GM06990 (cell line): ENCODE measurements around the gene ZNF710.

ENCODE experiments used
- DNase-seq: peaks from one replicate; pipeline ENCODE4 v3.0.0-alpha.2; 2011; ENCODE audit not compliant: insufficient read length; ENCODE audit errors: extremely low read depth
- H3K27me3 ChIP-seq: replicated peaks from 2 replicates; pipeline ENCODE4 v1.6.0; 2011; ENCODE audit warnings: low read length; ENCODE audit not compliant: control insufficient read depth, insufficient read depth
- H3K36me3 ChIP-seq: 2 replicates; pipeline ENCODE4 v1.5.1; 2011; ENCODE audit warnings: low read length; ENCODE audit not compliant: control insufficient read depth, insufficient read depth
- H3K4me3 ChIP-seq: replicated peaks from 2 replicates; pipeline ENCODE4 v1.5.1; 2011; ENCODE audit warnings: low read depth, mild to moderate bottlenecking, control low read depth, low read length
- TF ChIP-seq, protein P1 (sequence below): IDR thresholded peaks from 2 replicates; pipeline ENCODE4 v1.5.1; 2011; ENCODE audit warnings: low read length, control low read depth, mild to moderate bottlenecking, inconsistent platforms; ENCODE audit not compliant: insufficient read depth, poor library complexity, severe bottlenecking

The ZNF710 gene

DNA sequence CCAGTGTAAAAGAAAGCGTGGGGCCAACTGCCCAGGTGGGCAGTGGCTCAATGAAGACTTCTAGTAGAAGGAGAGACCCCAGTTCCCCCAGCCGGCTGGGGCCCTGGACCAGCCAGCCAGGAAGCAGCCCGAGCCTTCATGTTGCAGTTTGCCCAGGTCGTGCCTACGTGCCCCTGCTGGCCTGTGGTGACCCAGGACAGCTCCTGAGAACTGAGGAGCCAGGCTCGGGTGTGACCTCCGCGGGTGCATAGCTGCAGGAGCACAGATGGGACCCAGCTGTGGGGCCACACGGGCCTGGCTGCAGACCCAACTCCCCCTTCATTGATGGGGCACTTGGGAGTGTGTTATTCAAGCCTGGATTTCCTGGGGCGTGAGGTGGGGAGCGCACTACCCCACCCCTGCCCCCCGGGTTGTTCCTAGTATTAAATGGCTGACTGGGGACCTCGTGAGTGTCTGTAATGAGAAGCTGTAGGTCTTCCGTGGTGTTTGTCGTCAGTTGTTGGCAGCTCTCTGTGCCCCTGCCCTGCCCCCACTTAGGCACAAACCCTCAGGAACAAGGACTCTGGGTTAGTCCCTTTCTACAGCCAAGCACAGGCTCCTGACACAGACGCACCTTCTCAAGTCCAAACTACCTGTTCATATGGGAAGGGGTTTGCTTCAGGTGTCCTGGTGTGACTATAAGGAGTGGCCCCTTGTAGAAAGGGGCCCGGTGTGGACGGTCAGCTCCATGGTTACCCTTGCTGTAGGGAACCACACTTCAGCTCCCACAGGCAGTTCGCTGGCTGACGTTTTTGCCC lies 62.0 kb downstream of the ZNF710 start:
- Histone ChIP-seq H3K4me3 (no peak overlapping the region), H3K36me3 (peaks cover 8% of the 10 kb centered on the region), H3K27me3 (no peaks in the 10 kb centered on the region)
- DNase-seq, result no peak
- TF ChIP-seq, protein P1, sequence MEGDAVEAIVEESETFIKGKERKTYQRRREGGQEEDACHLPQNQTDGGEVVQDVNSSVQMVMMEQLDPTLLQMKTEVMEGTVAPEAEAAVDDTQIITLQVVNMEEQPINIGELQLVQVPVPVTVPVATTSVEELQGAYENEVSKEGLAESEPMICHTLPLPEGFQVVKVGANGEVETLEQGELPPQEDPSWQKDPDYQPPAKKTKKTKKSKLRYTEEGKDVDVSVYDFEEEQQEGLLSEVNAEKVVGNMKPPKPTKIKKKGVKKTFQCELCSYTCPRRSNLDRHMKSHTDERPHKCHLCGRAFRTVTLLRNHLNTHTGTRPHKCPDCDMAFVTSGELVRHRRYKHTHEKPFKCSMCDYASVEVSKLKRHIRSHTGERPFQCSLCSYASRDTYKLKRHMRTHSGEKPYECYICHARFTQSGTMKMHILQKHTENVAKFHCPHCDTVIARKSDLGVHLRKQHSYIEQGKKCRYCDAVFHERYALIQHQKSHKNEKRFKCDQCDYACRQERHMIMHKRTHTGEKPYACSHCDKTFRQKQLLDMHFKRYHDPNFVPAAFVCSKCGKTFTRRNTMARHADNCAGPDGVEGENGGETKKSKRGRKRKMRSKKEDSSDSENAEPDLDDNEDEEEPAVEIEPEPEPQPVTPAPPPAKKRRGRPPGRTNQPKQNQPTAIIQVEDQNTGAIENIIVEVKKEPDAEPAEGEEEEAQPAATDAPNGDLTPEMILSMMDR, result no peak

DNA sequence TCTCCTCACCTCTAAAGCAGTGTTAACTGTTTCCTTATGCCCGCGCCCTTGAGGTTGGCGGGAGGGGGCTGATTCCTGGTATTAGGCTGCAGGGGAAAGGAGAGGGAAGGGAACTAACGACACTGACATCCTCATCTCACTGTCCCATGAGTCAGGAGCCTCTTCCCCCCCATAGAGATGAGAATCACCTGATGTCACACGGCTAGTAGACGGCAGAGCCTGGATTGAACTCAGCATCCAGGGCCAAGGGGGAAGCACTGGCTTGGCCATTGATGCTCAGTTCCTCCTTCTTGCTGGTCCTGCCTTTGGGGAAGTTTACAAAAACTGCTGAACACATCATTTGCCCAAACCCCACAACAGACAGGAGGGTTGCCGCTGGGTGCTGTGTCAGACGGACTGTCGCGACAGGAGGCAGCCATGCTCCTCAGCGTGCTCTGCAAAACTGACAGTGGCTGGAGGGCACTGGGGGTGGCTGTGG lies 62.7 kb downstream of the ZNF710 start:
- TF ChIP-seq, protein P1, result no peak
- no peak for DNase-seq
- H3K27me3 ChIP-seq, result no peaks in the 10 kb centered on the region
- no peak overlapping the region for H3K4me3 ChIP-seq
- H3K36me3 ChIP-seq, result peaks cover 10% of the 10 kb centered on the region

DNA sequence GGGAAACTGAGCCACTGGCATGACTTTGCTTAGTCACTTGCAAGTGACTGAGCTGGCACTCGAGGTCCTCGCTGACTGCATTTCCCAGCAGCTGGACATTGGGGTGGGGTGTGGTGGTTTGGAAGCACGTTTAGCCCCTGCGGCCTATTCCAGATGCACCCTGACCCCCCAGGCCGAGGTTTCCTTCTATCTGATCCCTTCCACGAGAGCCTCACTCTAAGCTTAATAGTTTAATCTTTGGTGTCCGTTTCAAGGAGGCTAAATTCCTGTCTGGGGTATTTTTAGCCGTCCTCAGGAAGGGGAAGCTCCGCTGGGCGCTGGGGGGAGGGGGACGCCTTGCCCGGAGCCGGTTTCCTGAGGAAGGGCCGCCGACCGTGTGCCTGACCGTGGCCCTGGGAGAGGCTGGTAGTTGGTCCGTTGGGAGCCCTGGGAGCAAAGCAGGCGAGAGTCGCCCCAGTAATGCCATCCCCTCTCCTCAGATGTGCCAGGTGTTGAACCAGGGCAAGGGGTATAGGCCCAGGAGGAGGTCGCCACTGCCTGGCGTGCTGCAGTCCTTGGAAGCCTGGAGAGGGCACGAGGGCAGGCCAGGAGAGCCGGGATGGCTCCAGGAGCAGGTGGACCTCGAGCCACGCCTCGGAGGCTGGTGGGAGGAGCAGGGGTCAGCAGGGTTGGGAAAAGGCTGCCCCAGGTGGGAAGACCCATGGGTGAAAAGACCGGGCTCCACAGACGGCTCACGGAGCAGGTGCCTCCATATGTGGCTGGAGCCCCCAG lies 64.0 kb downstream of the ZNF710 start:
- peaks cover 13% of the 10 kb centered on the region for H3K36me3 ChIP-seq
- TF ChIP-seq, protein P1, result no peak
- no peak for DNase-seq
- no peak overlapping the region for H3K4me3 ChIP-seq
- no peaks in the 10 kb centered on the region for H3K27me3 ChIP-seq

DNA sequence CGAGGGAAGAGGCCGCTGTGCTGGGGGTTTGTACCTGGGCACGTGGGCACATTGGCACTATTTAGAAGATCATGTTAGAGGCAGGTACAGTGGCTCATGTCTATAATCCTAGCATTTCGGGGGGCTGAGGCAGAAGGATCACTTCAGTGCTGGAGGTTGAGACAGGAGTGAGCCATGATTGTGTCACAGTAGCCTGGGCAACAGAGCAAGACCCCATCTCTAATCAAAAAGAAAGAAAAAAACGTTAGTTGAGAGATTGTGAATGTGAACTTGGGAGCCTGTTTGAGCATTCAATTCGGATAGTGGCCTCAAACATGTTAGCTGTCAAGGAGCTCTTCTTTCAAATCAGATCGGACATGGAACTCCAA lies 64.5 kb downstream of the ZNF710 start:
- peaks cover 13% of the 10 kb centered on the region for H3K36me3 ChIP-seq
- H3K27me3 ChIP-seq, result no peaks in the 10 kb centered on the region
- TF ChIP-seq, protein P1, result no peak
- no peak overlapping the region for H3K4me3 ChIP-seq
- DNase-seq, result no peak

DNA sequence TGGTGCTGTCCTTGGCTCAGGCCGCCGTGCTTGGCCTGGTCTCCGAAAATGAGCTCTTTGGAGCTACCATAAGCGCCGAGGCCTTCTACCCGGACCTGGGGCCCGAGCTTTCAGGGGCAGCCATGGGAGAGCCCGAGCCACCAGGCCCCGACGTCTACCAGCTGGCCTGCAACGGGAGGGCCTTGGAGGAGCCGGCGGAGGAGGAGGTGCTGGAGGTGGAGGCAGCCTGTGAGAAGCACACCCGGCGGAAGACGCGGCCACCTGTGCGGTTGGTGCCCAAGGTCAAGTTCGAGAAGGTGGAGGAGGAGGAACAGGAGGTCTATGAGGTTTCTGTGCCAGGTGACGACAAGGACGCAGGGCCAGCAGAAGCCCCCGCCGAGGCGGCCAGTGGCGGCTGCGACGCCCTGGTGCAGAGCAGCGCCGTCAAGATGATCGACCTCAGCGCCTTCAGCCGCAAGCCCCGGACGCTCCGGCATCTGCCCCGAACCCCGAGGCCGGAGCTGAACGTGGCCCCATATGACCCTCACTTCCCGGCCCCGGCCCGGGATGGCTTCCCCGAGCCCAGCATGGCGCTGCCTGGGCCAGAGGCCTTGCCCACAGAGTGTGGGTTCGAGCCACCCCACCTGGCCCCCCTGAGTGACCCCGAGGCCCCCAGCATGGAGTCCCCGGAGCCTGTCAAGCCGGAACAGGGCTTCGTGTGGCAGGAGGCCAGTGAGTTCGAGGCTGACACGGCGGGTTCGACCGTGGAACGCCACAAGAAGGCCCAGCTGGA lies 66.2 kb downstream of the ZNF710 start:
- Histone ChIP-seq H3K4me3 (no peak overlapping the region), H3K27me3 (no peaks in the 10 kb centered on the region), H3K36me3 (peaks cover 13% of the 10 kb centered on the region)
- TF ChIP-seq, protein P1, result no peak
- DNase-seq, result no peak
